ENCODE measurements around the gene SPRR3. TPM values are rescaled to one million over a fixed set of nuclear protein-coding genes. Genes with fewer than 3 reads are reported as not detected.

SPRR3 gene
- total RNA-seq, 1 donor from 2014 or later = not detected

DNA sequence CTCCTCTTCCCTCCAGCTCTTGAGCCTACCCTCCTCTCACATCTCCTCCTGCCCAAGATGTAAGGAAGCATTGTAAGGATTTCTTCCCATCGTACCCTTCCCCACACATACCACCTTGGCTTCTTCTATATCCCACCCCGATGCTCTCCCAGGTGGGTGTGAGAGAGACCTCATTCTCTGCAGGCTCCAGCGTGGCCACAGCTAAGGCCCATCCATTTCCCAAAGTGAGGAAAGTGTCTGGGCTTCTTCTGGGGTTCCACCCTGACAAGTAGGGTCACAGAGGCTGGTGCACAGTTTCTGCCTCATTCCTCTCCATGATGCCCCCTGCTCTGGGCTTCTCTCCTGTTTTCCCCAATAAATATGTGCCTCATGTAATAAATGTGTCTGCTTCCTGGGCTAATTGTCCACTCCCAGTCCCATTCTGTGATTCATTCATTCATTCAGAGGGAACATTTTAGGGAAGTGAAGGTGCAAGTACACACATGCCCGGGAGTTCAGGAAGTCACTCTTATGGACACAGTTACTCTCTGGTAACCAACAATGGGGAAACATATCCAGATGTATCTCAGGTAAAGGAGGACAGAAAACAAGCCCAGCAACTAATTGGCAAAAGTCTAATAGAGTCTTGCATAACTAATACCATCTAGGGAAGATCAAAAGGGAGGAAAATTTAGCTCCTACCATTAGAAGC lies 29.2 kb upstream of the SPRR3 start:
- H3K27ac Mint-ChIP-seq (ENCODE audit: unreplicated experiment) = no peak overlapping the region
- TF ChIP-seq, protein P1, sequence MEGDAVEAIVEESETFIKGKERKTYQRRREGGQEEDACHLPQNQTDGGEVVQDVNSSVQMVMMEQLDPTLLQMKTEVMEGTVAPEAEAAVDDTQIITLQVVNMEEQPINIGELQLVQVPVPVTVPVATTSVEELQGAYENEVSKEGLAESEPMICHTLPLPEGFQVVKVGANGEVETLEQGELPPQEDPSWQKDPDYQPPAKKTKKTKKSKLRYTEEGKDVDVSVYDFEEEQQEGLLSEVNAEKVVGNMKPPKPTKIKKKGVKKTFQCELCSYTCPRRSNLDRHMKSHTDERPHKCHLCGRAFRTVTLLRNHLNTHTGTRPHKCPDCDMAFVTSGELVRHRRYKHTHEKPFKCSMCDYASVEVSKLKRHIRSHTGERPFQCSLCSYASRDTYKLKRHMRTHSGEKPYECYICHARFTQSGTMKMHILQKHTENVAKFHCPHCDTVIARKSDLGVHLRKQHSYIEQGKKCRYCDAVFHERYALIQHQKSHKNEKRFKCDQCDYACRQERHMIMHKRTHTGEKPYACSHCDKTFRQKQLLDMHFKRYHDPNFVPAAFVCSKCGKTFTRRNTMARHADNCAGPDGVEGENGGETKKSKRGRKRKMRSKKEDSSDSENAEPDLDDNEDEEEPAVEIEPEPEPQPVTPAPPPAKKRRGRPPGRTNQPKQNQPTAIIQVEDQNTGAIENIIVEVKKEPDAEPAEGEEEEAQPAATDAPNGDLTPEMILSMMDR (IDR thresholded peaks at IDR 0.05) = no peak
- no peaks in the 10 kb centered on the region for H3K36me3 Mint-ChIP-seq (ENCODE audit: unreplicated experiment)
- no peaks in the 10 kb centered on the region for H3K9me3 Mint-ChIP-seq (ENCODE audit: unreplicated experiment)
- no peaks in the 10 kb centered on the region for H3K27me3 Mint-ChIP-seq (ENCODE audit: unreplicated experiment)
- no peaks in the 10 kb centered on the region for H3K4me1 Mint-ChIP-seq (ENCODE audit: unreplicated experiment)
- no peak for DNase-seq (ENCODE audit: extremely low spot score, unreplicated experiment)
- no peak overlapping the region for H3K4me3 Mint-ChIP-seq (ENCODE audit: unreplicated experiment)

DNA sequence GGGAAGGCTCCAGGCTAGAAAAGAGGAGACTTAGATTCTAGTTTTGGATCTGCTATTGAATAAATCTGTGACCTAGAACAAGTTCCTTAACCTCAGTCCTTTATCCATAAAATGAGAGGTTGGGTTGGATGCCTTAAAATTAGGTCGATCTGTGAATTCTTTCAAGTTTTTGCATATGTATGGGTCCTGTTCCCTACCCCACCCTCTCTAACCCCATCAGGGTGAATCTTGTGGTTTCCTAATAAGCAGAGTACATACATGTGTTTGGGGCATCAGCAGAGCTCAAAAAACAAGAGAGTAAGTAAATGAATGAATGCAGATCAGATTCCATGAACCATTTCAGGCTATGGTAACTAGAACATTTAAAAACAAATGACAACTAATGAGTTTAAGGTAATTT lies 24.9 kb upstream of the SPRR3 start:
- Mint-ChIP-seq H3K36me3 (ENCODE audit: unreplicated experiment) (no peaks in the 10 kb centered on the region), H3K4me3 (ENCODE audit: unreplicated experiment) (no peak overlapping the region), H3K27me3 (ENCODE audit: unreplicated experiment) (no peaks in the 10 kb centered on the region), H3K27ac (ENCODE audit: unreplicated experiment) (no peak overlapping the region), H3K9me3 (ENCODE audit: unreplicated experiment) (no peaks in the 10 kb centered on the region), H3K4me1 (ENCODE audit: unreplicated experiment) (no peaks in the 10 kb centered on the region)
- DNase-seq (ENCODE audit: extremely low spot score, unreplicated experiment) = no peak
- TF ChIP-seq, protein P1 (IDR thresholded peaks at IDR 0.05) = no peak

DNA sequence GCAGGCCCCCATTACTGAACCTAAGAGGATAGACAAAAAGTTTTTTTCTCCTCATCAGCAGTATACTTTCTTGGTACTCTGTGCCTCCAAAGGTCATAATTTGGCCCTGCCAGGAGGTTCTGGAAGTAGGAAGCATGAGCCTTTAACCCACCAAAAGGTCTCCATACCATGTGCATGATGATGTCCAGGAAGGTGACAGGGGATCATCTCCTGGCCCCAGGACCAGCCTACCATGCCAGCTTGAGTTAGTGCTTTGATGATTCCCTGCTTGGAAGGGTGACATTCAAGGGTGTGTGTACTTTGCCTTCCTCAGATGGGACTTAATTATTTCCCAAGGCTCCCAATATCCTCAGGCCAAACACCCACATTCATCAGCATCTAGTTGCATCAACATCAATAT lies 23.9 kb upstream of the SPRR3 start:
- Mint-ChIP-seq H3K9me3 (ENCODE audit: unreplicated experiment) (no peaks in the 10 kb centered on the region), H3K4me3 (ENCODE audit: unreplicated experiment) (no peak overlapping the region), H3K27ac (ENCODE audit: unreplicated experiment) (no peak overlapping the region), H3K36me3 (ENCODE audit: unreplicated experiment) (no peaks in the 10 kb centered on the region), H3K4me1 (ENCODE audit: unreplicated experiment) (no peaks in the 10 kb centered on the region), H3K27me3 (ENCODE audit: unreplicated experiment) (no peaks in the 10 kb centered on the region)
- TF ChIP-seq, protein P1 (IDR thresholded peaks at IDR 0.05) = no peak
- DNase-seq (ENCODE audit: extremely low spot score, unreplicated experiment) = no peak

DNA sequence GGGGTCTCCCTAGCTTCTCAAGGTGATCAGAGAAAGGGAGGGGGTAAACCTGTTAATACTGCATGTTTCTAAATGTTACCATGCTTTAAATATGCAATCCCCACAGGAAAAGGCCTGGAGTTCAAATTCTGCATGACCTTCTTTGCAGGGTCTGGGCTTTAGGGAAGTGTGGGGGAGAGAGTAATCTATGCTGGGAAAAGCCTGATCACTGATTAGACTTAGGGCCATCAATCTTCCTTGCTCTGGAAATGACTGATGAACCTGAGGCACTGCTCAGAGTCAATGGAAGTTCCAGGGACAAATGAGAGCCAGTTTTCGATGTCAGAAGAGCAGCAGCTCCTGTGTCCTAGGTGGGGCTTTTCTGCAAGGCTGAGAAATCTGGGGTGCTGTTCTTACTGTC lies 20.9 kb upstream of the SPRR3 start:
- Mint-ChIP-seq H3K4me1 (ENCODE audit: unreplicated experiment) (no peaks in the 10 kb centered on the region), H3K9me3 (ENCODE audit: unreplicated experiment) (no peaks in the 10 kb centered on the region), H3K4me3 (ENCODE audit: unreplicated experiment) (no peak overlapping the region), H3K27me3 (ENCODE audit: unreplicated experiment) (no peaks in the 10 kb centered on the region), H3K36me3 (ENCODE audit: unreplicated experiment) (no peaks in the 10 kb centered on the region), H3K27ac (ENCODE audit: unreplicated experiment) (no peak overlapping the region)
- DNase-seq (ENCODE audit: extremely low spot score, unreplicated experiment) = no peak
- TF ChIP-seq, protein P1 (IDR thresholded peaks at IDR 0.05) = no peak

DNA sequence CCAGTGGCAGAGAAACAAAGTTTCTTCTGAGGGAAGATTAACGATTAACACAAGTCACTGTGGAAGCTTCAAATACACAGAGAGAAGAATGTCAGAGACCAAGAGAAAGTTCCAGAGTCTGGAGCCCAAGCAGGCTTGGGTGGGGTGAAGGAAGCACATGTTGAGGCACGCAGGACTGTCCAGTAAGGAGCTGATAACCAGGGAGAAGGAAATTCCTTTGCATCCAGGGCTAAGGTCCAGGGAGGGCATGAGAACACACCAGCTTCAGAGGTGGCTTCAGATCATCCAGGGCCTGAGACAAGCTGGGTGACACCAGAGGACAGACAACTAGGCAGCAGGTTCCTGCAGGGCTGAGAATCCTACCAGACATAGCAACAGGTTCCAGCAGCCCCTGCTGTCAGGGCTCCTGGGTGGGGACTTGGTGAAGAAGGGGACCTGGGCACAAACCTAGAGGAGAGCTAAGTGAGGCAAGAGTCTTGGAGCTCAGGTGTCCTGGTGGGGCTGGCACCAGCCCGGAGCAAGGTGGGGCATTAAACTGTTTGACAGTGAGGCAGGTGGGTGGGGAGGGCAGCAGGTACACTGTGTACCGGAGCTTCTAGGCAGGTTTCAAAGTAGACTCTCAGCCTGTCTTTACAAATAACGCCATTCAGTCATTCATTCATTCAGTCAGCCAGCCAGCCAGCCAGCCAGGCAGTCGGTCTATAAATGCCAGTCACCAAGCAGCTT lies 20.2 kb upstream of the SPRR3 start:
- Mint-ChIP-seq H3K4me1 (ENCODE audit: unreplicated experiment) (no peaks in the 10 kb centered on the region), H3K4me3 (ENCODE audit: unreplicated experiment) (no peak overlapping the region), H3K36me3 (ENCODE audit: unreplicated experiment) (no peaks in the 10 kb centered on the region), H3K9me3 (ENCODE audit: unreplicated experiment) (no peaks in the 10 kb centered on the region), H3K27ac (ENCODE audit: unreplicated experiment) (no peak overlapping the region), H3K27me3 (ENCODE audit: unreplicated experiment) (no peaks in the 10 kb centered on the region)
- no peak for DNase-seq (ENCODE audit: extremely low spot score, unreplicated experiment)
- TF ChIP-seq, protein P1 (IDR thresholded peaks at IDR 0.05) = no peak
